GM18951 (cell line): Measurements from ENCODE around the gene TPRN.

Experiments
- POLR2A ChIP-seq: IDR thresholded peaks from 4 replicates; pipeline ENCODE4 v1.6.1; 2011; ENCODE audit warnings: mild to moderate bottlenecking; ENCODE audit not compliant: insufficient read length, insufficient read depth; ENCODE audit errors: extremely low read depth
- in situ Hi-C: fragments of 300-500 bp; cut with MboI; formaldehyde crosslinking; loops from one replicate; pipeline ENCODE4 v1.12.0; 2022; ENCODE audit warnings: low sequenced_read_pairs, mixed read lengths, inconsistent platforms; ENCODE audit not compliant: unreplicated experiment

The TPRN gene

DNA sequence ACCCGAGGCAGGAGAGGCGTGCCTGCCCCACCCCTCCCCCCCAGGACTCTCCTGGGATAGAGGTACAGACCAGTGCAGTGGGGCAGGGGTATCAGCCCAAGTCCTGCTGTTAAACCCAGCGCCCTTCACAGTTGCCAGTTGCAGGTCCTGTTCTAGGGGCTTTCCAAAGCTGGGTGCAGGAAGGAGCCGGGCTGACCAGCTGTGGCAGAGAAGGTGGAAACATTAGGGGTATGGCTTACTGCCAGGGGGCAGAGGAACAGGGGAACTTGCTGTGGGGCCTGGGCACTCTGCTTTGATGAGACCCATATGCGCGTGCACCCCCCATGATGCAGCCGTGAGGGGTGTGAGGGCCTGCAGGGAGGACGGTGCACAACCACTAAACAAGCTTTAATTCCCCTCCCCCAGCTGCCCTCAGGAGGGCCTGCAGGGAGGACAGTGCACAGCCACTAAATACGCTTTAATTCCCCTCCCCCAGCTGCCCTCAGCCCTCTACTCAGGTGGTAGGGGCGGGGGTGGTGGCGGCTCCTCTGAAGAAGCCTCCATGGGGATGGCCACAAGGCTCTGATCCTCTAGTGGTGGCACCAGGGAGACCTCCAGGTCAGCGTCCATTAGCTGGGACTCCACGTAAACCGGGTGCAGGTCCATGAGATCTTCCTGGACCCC, 29.9 kb downstream of the TPRN start:
- in situ Hi-C loops: no loop called here
- TF ChIP-seq POLR2A: no peak

GRCh38 chr9:137169896-137170358, 30.6 kb downstream of the TPRN start, which contains the start of gene LRRC26:
Gene LRRC26 (minus strand): TSS chr9:137170051. CDS start chr9:137169943, 108 bp downstream.
- in situ Hi-C loops: no loop called here
- no peak for TF ChIP-seq POLR2A

DNA sequence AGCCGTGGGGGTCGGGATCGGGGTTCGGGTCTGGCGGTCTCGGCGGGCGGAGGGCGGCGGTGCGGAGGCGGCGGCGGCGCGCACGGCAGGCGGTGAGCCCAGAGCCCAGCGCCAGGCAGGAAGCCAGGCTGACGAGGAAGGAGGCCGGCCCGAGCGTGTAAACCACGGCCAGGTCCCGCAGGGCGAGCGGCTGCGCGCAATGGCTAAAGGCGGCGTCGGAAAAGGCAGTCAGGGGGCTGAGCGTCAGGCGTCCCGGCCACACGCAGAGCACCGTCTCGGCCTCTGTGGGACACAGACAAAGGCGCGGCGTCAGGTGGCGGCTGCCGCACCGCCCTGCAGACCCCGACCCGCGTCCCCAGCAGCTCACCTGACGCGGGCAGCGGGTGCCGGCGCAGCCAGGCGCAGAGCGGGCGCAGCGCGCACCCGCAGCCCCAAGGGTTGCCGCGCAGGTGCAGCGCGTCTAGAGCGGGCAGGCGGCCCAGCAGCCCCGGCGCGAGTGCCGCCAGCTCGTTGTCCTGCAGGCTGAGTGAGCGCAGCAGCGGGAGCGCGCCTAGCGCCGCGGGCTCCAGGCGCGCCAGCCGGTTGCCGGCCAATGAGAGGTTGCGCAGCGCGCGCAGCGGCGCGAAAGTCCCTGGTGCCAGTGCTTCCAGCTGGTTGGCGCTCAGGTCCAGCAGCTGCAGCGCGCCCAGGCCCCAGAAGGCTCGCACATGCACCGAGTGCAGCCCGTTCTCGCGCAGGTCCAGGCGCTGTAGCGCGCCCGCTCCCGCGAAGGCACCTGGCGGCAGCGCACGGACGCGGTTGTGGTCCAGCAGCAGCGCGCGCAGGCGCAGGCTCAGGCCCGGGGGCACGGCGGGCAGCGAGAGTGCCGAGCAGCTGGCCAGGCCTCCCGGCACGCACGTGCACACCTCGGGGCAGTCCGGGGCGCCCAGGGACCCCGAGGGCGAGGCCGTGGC, 31.4 kb downstream of the TPRN start:
- in situ Hi-C loops: no loop called here
- peak; percentile 49 for TF ChIP-seq POLR2A

- in situ Hi-C loops: no loop called here
- TF ChIP-seq POLR2A: no peak
These were observed 32.0 kb downstream of the TPRN start for GRCh38 chr9:137168573-137168903.

GRCh38 chr9:137167747-137168572, 32.6 kb downstream of the TPRN start:
- in situ Hi-C loops: no loop called here
- TF ChIP-seq POLR2A: no peak

GRCh38 chr9:137167277-137167746, 33.2 kb downstream of the TPRN start:
- TF ChIP-seq POLR2A: no peak
- in situ Hi-C loops: no loop called here

GRCh38 chr9:137166380-137167229, 33.9 kb downstream of the TPRN start:
- TF ChIP-seq POLR2A: no peak
- in situ Hi-C loops: no loop called here

GRCh38 chr9:137165250-137165836, 35.2 kb downstream of the TPRN start:
- no peak for TF ChIP-seq POLR2A

DNA sequence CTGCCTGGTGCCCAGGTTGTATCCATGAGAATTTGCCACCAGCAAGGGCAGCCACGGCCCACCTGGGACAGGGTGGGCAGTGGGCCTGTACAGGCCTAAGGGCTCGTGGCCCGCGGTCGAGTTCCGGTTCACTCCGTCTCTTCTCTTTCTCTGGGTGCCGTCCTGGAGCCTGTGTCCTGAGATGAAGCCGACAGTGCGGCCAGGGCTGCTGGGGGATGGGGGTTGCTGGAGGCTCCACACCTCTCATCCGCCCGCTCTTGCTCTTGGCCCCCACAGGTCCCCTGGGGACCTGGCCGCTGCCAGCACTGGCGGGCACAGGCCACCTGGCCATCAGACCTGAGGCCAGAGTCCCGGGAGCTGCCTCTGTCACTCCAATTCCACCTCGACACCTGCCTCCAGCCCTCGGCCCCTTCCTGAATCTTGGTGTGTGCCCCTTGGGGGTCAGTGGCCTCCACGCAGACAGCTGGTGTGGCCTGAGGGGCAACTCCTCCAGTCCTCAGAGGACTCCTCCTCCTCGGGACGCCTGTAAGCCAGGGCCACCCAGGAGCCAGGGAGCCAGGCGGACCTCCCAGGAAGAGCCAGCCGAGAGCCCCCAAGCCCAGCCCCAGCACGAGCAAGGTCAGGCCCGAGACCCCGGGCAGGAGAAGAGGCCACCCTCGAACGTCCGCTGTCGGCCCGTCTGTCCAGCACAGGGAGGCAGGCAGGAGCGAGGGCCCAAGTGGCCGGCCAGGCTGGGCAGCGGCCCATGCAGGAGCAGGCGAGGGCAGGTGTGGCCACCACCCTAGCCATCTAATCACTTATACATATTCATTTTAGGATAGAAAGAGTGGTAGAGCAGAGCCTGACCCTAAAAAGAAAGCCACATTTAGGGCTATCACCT, 35.9 kb downstream of the TPRN start:
- no peak for TF ChIP-seq POLR2A
- in situ Hi-C loops: no loop called here

More at GRCh38 chr9:137165250-137165836, 35.2 kb downstream of the TPRN start:
- in situ Hi-C loops: no loop called here

DNA sequence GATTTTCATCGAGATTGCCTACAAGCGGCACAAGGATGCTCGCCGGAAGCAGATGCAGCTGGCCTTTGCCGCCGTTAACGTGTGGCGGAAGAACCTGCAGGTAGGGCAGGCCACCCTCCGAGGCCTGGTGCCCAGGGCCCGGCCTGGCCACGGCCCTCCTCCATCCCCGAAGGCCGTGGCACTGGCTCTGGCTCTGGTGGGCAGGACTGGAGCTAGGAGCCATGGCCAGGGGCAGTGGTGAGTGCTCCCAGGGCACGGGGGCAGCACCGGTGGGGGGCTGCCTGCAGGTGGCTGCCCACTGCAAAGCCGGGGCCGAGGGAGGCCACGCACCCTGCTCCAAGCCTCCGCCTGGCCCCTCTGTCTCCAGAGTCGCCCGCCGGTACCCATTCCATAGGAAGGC, 36.7 kb downstream of the TPRN start:
- in situ Hi-C loops: no loop called here
- TF ChIP-seq POLR2A: no peak

DNA sequence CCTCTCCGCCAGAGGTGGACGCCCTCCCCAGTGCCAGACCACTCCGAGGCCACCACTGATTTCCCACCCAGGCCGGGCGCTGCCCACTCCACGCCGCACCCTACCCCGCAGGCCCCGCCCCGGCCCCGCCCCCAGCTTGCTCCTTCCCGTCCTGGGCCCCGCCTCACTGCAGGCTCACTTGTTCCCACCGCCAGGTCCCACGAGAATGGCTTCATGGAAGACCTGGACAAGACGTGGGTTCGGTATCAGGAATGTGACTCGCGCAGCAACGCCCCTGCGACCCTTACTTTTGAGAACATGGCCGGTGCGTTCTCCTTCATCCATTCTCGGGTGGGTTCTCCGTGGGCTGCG, 37.2 kb downstream of the TPRN start:
- in situ Hi-C loops: no loop called here
- no peak for TF ChIP-seq POLR2A
